Superior temporal gyrus (tissue), 1 donor: Measurements from ENCODE around the gene EGR4.
A peak's percentile ranks its signal among the peaks of the same experiment; 100 is the strongest.

ENCODE experiments used
- DNase-seq: peaks from one replicate; pipeline ENCODE4 v3.0.0-alpha.2; 2016; ENCODE audit errors: extremely low spot score

EGR4 gene

GRCh38 chr2:73293534-73294171 lies at the start of gene EGR4:
EGR4 (minus strand) TSS chr2:73293548; CDS start chr2:73293317, 231 bp downstream.
- peak; percentile 59 for DNase-seq

DNA sequence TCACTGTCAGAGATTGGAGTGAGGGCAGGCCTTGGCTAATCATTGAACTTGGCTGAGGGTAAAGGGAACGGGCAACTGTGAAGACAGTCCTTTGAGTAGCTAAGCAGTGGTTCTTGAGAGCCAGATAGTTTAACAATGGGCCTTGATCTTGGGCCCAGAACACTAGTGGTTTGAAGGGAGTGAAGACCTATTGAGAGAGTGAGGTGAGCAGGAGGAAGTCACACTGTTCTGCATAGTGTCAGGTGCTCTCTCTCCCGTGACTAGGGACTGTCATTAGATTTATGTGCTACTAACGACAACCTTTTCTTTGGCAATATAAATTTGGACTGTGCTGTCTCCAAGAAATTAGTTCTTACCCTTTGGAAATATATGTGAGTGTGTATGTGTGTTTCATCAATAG lies 47.7 kb upstream of the EGR4 start:
- no peak for DNase-seq

- DNase-seq = no peak
These were observed 45.9 kb upstream of the EGR4 start for GRCh38 chr2:73339201-73339600.

DNA sequence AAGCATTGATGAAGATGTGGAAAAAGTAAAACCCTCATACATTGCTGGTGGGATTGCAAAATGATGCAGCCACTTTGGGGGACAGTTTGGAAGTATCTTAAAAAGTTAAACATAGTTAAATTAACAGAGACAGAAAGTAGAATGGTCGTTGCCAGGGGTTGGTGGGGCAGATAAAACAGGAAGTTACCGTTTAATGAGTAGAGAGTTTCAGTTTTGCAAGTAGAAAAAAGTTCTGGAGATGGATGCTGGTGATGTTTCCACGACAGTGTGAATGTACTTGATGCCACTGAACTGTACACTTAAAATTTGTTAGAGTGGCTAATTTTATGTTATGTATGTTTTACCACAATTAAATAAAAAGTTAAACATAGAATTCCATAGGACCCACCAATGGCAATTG lies 44.5 kb upstream of the EGR4 start:
- DNase-seq = no peak

DNA sequence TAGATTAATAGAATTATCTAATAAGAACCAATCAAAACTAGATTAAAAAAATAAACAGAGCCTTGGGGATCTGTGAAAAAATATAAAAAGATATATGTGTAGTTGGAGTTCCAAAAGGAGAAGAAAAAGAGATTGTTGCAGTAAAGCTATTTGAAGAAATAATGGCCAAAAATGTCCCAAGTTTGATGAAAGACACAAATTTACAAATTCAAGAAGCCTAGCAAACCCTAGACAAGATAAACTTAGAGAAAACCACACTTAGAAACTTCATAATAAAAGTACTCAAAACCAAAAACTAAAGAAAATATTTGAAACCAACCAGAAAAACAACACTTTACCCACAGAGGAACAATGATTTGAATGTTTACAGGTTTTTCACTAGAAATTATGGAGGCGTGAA lies 41.3 kb upstream of the EGR4 start:
- DNase-seq = no peak

GRCh38 chr2:73334045-73334444 lies 40.7 kb upstream of the EGR4 start:
- DNase-seq = no peak

DNA sequence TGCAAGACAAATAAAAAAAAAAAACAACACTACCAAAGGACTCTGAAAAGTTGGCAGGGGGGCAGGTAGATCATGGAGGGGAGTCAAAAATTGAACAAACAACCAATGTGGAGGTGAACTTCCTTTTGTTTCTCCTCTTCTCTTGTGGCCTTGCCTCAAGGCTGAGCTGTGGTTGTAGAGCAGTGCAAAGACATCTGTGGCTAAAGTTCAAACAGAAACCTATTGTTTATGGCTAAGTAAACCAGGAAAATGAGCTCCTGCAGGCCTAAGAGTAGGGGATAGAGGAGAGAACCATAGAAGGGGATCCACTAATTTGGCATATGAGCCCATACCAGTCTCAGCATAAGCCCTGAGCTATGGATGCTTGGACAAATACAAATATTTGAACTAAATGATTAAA lies 40.2 kb upstream of the EGR4 start:
- no peak for DNase-seq

DNA sequence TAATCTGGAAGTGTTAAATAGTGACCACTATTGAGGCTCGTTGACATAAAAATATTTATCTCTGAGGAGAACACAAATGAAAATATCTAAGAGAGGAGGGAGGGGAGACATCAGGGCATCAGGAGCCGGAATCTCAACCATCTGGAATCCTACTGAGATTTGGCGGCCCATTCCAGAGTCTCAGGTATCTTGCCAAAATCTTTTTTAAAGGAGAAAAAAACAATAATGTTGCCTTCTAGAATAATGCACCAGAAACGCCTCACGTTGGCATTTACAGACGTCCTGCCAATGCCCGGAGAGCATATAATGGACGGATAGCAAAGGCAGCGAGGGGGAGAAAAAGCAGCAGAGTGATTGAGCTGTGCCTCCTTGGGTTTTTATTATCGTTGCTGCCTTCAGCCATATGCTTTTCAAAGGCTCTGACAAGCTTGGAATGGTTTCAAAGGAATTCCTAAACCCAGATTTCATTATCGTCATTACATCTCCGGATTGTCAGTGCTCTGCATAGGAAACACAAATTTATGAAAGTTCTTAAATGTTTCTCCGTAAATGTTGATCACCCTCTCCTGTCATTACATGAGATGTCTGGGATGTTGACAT lies 30.9 kb upstream of the EGR4 start:
- DNase-seq = peak; percentile 35

- DNase-seq = no peak
These were observed 30.2 kb upstream of the EGR4 start for GRCh38 chr2:73323551-73323950.

DNA sequence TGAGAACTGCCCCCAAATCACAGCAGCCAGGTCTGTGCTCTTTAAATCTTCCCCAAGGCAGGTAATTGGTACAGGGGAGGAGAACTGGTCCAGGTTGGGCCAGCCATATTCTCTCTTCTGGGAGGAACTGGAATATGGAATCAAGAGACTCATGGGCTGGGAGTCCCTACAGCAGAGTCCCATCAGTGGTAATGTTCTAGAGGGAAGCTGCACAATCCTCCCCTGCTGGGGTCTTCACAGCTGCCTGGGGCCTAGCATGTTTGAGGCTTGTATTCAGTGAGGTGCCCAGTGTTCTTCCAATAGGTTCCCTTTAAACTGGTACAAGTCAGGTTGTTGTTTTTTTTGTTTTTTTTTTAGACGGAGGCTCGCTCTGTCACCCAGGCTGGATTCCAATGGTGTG lies 21.1 kb upstream of the EGR4 start:
- DNase-seq = no peak

GRCh38 chr2:73307720-73308119 lies 14.4 kb upstream of the EGR4 start:
- DNase-seq = no peak

DNA sequence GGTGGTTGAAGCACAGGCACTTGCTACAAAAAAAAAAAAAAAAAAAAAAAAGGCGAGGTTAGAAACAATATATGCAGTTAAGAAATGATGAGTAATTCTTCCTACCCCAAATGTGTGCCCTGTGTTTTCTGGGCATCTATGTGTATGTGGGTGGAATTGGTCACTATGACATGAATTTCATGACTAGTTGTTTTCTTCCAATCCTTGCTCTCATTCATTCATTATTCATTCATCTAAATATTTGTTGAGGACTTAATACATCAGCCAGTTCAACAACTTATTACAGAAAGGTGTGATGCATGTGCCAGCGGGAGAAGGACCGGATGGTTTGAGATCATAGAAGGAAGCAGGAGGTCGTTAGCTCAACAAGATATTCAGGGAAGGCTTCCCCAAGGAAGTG lies 8.3 kb upstream of the EGR4 start:
- no peak for DNase-seq

DNA sequence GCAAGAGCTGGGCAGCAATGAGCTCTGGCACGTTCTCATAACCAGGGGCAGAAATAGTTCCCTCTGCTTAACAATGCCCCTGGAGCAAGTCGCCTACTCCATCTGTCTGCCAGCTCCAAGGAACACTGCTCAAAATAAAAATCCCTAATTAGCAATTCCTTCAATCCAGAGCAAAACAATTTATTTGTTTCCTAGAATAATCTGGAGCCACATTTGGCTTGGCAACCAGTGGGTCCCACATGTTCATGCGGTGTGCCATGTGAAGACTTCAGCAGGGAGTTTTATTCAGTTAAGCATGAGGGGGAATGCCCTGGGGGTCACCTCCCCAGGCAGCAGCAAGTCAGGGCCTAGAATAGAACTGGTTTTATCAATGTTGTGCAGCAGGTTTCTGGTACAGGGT lies 7.6 kb upstream of the EGR4 start:
- no peak for DNase-seq

GRCh38 chr2:73297586-73297985 lies 4.2 kb upstream of the EGR4 start:
- DNase-seq = no peak

GRCh38 chr2:73297151-73297559 lies 3.8 kb upstream of the EGR4 start:
- no peak for DNase-seq

DNA sequence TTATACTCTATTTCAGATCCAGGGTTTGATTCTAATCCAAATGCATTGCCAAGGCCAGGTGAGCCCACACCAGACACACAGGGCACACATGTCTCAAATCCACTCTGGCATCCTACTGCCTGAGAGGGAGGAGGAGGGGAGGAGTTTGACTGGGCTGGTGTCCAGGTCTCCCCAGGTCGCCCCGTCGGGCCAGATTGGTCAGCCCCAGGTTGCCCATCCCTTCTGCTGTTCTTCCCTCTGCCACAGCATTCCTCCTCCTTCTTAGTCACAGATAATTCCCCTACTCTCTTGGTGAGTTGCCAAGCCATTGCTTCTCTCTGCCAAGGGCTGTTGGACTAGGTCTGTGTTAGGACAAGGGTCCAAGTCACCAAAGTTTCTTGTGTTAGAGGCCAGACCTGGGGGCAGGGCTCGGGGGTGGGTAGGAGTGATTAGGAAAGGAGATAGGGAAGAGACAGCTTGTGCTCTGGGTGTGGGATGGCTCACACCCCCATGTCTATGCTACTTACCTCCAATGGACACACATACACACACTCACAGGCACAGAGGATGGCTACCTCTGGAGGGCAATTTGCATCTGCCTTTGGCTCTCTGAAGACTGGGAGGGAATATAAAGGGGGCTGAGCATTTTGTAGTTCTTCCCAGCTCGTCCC lies 2.5 kb upstream of the EGR4 start:
- DNase-seq = no peak

GRCh38 chr2:73294239-73294638 lies 891 bp upstream of the EGR4 start:
- no peak for DNase-seq

DNA sequence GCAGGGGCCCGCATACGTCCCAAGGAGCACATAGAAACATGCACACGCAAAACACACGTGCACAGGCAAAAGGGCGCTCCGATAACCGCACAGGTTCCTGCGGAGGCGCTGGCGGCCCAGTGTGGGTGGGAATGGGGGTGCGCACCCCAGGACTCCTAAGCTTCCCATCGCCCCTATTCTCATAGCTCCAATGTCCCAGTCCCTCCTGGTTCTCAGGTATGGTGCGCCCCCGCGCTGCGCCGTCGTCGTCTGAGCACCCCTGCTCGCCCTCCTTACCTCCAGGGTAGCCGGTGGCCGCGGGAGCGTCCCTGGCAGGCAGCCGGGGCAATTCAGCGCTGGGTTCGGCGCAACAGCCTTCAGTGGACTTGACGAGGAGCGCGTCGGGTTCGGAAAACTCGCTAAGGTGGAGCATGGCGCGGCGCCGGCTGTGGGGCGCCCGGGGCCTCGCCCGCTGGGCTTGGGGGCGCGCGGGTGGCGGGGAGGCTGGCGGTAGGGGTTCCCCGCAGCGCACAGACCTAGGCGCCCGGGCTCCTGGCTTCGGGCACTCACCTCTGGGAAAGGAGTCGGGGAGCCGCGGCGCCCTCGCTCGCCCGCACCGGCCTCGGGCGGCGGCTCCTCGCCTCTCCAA lies 328 bp downstream of the EGR4 start:
- no peak for DNase-seq

DNA sequence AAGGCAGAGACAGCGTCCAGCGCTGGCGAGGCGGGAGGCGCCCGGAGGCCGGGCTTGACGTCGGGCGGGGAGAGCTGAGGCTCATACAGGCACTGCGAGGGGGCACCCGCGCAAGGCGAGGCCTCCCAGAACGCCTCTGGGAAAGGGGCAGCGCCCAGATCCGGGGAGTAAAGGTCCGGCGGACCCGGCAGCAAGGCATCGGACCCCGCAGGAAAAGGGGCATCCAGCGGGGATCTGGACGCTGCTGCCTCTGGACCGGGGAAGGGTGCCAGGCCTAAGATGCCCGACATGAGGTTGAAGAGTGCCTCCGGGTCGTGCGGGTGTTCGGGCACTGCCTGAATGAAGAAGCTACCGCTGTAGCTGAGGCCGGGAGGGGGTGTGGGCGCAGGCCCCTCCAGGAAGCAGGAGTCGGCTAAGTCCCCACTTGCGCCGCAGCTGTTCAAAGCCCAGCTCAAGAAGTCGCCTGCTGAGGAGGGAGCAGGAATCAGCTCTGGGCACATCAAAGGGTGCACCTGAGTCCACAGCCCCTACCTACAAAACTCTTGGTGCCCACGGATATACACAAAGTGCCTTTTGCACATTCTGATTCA lies 937 bp downstream of the EGR4 start:
- no peak for DNase-seq

- DNase-seq = no peak
These were observed 1.7 kb downstream of the EGR4 start for GRCh38 chr2:73291461-73292315.

DNA sequence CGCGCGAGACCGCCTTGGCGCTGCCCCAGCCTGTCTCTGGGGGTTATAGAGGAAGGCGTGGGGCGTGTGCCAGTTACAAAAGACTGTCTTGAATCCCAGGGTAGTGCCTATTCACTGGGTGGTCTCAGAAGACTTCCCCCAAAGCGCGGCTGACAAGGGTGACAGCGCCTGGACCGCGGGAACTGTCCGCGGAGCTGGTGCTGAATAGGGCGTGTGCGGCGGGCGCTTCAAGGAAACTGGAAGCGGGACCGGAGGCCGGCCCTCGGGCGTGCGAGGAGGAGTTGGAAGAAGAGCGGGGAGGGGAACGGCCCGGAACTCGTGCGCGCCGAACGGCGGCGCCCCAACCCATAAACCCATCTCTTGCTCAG lies 2.3 kb downstream of the EGR4 start:
- DNase-seq = no peak
